IMR-90 (cell line): ENCODE measurements around the gene FGGY. TPM values are rescaled to one million over a fixed set of nuclear protein-coding genes. Genes with fewer than 3 reads are reported as not detected.

Source experiments
- ATAC-seq: fragments of 200-7000 bp; cut with Tn5 transposase; 2 replicates; pipeline ENCODE4 v1.9.1; 2020; ENCODE audit warnings: low read depth, mild to moderate bottlenecking, moderate library complexity
- BruUV-seq: library from RNA; stranded (reverse); fragments of 400-500 nt; replicated peaks from 2 replicates; lab custom pipeline; 2021; lab: Mats Ljungman, UMichigan
- CTCF ChIA-PET: fragments of 300-600 bp; formaldehyde crosslinking; extraction: SDS; loops from one replicate; lab custom pipeline; 2021; ENCODE audit warnings: antibody characterized with exemption; lab: Yijun Ruan, JAX
- POLR2A ChIA-PET: fragments of 300-600 bp; sonication (Branson Sonifier 250); formaldehyde crosslinking; loops from one replicate; lab custom pipeline; 2022; ENCODE audit warnings: antibody characterized with exemption; ENCODE audit not compliant: unreplicated experiment; lab: Charles Lee
- DNase-seq: peaks from one replicate; pipeline ENCODE4 v3.0.0; 2013
- H2AFZ ChIP-seq: replicated peaks from 2 replicates; pipeline ENCODE3; 2013; ENCODE audit warnings: low read length, mild to moderate bottlenecking; ENCODE audit not compliant: poor library complexity
- H2AK5ac ChIP-seq: 2 replicates; pipeline ENCODE4 v1.6.1; 2013; ENCODE audit warnings: low read depth, low read length, inconsistent platforms
- H2AK9ac ChIP-seq: replicated peaks from 2 replicates; pipeline ENCODE3; 2013; ENCODE audit warnings: mild to moderate bottlenecking, low read depth, low read length, moderate library complexity; ENCODE audit not compliant: poor library complexity
- H2BK120ac ChIP-seq: 2 replicates; pipeline ENCODE4 v1.6.1; 2013; ENCODE audit warnings: low read depth, low read length, inconsistent platforms
- H2BK15ac ChIP-seq: 3 replicates; pipeline ENCODE4 v1.6.1; 2013; ENCODE audit warnings: low read depth, low read length, inconsistent platforms
- H2BK20ac ChIP-seq: 2 replicates; pipeline ENCODE4 v1.6.1; 2013; ENCODE audit warnings: low read depth, mild to moderate bottlenecking, inconsistent platforms, low read length, moderate library complexity
- H2BK5ac ChIP-seq: 2 replicates; pipeline ENCODE4 v1.6.1; 2013; ENCODE audit warnings: mild to moderate bottlenecking, low read depth, low read length, inconsistent platforms; ENCODE audit not compliant: poor library complexity, severe bottlenecking
- H3K14ac ChIP-seq: replicated peaks from 2 replicates; pipeline ENCODE4 v1.6.1; 2013; ENCODE audit warnings: low read depth, low read length, inconsistent platforms
- H3K18ac ChIP-seq: 2 replicates; pipeline ENCODE4 v1.6.1; 2013; ENCODE audit warnings: low read depth, low read length, control low read depth
- H3K23ac ChIP-seq: 2 replicates; pipeline ENCODE4 v1.6.1; 2013; ENCODE audit warnings: low read depth, low read length, inconsistent platforms
- H3K27ac ChIP-seq: 2 replicates; pipeline ENCODE4 v1.5.1; 2013; ENCODE audit warnings: mild to moderate bottlenecking, control low read depth, low read length; ENCODE audit not compliant: insufficient read depth
- H3K27me3 ChIP-seq: 2 replicates; pipeline ENCODE4 v1.6.1; 2013; ENCODE audit warnings: low read length; ENCODE audit not compliant: control insufficient read depth, insufficient read depth
- H3K36me3 ChIP-seq: 2 replicates; pipeline ENCODE4 v1.6.1; 2013; ENCODE audit warnings: low read length, mixed read lengths; ENCODE audit not compliant: control insufficient read depth, insufficient read depth
- H3K4ac ChIP-seq: 2 replicates; pipeline ENCODE4 v1.6.1; 2013; ENCODE audit warnings: low read depth, low read length, inconsistent platforms
- H3K4me1 ChIP-seq: 2 replicates; pipeline ENCODE4 v1.6.1; 2013; ENCODE audit warnings: low read length, mixed read lengths; ENCODE audit not compliant: control insufficient read depth, insufficient read depth
- H3K4me2 ChIP-seq: 2 replicates; pipeline ENCODE4 v1.6.1; 2013; ENCODE audit warnings: low read depth, mild to moderate bottlenecking, control low read depth, low read length, moderate library complexity
- H3K4me3 ChIP-seq: 2 replicates; pipeline ENCODE4 v1.5.1; 2013; ENCODE audit warnings: low read depth, mild to moderate bottlenecking, control low read depth, low read length, moderate library complexity; ENCODE audit not compliant: insufficient read depth
- H3K56ac ChIP-seq: 2 replicates; pipeline ENCODE4 v1.6.1; 2013; ENCODE audit warnings: low read length, inconsistent platforms; ENCODE audit not compliant: insufficient read depth; ENCODE audit errors: extremely low read depth
- H3K79me1 ChIP-seq, 2 experiments: 2 replicates each; pipeline ENCODE4 v1.6.1; 2013; ENCODE audit warnings: low read length in 2 of 2, inconsistent platforms in 1 of 2, low read depth in 1 of 2
- H3K9ac ChIP-seq: 2 replicates; pipeline ENCODE4 v1.6.1; 2013; ENCODE audit warnings: low read depth, low read length, control low read depth
- H3K9me1 ChIP-seq: 2 replicates; pipeline ENCODE4 v1.6.1; 2013; ENCODE audit warnings: low read length, inconsistent platforms; ENCODE audit not compliant: insufficient read depth
- H3K9me3 ChIP-seq: 2 replicates; pipeline ENCODE4 v1.6.1; 2013; ENCODE audit warnings: low read length; ENCODE audit not compliant: control insufficient read depth, insufficient read depth
- H4K20me1 ChIP-seq: 2 replicates; pipeline ENCODE4 v1.6.1; 2013; ENCODE audit warnings: low read length, inconsistent platforms; ENCODE audit not compliant: insufficient read depth
- H4K5ac ChIP-seq: 2 replicates; pipeline ENCODE4 v1.6.1; 2013; ENCODE audit warnings: mild to moderate bottlenecking, low read depth, low read length, control low read depth
- H4K8ac ChIP-seq, 2 experiments: 2 replicates each; pipeline ENCODE4 v1.6.1; 2013; ENCODE audit warnings: low read depth in 2 of 2, low read length in 2 of 2, control low read depth in 1 of 2, inconsistent platforms in 1 of 2
- H4K91ac ChIP-seq: 2 replicates; pipeline ENCODE4 v1.6.1; 2013; ENCODE audit warnings: low read depth, low read length, inconsistent platforms; ENCODE audit not compliant: insufficient read depth
- BHLHE40 ChIP-seq: fragments of 150-350 bp; IDR thresholded peaks from 2 replicates; pipeline ENCODE4 v1.6.1; 2016; ENCODE audit warnings: mild to moderate bottlenecking, low read depth, low read length
- CEBPB ChIP-seq: IDR thresholded peaks from 2 replicates; pipeline ENCODE4 v1.6.1; 2012; ENCODE audit warnings: low read depth, low read length, improper control_type of control experiment
- CHD1 ChIP-seq: IDR thresholded peaks from 2 replicates; pipeline ENCODE4 v1.6.1; 2012; ENCODE audit warnings: low read depth, low read length, improper control_type of control experiment
- CTCF ChIP-seq: conservative IDR thresholded peaks from 2 replicates; pipeline ENCODE4 v1.5.1; 2012; ENCODE audit warnings: mild to moderate bottlenecking, low read depth, low read length, improper control_type of control experiment
- FOS ChIP-seq: fragments of 150-350 bp; IDR thresholded peaks from 2 replicates; pipeline ENCODE4 v1.6.1; 2016; ENCODE audit warnings: low read depth, low read length
- MAFK ChIP-seq: IDR thresholded peaks from 2 replicates; pipeline ENCODE4 v1.6.1; 2012; ENCODE audit warnings: low read depth, low read length, improper control_type of control experiment
- MAZ ChIP-seq: IDR thresholded peaks from 2 replicates; pipeline ENCODE4 v1.6.1; 2012; ENCODE audit warnings: low read depth, mild to moderate bottlenecking, low read length, improper control_type of control experiment, moderate library complexity, borderline replicate concordance
- NFE2L2 ChIP-seq: fragments of 150-350 bp; IDR thresholded peaks from 2 replicates; pipeline ENCODE4 v1.6.1; 2016; ENCODE audit warnings: low read depth, mild to moderate bottlenecking, low read length
- POLR2A ChIP-seq: IDR thresholded peaks from 2 replicates; pipeline ENCODE4 v1.6.1; 2012; ENCODE audit warnings: mild to moderate bottlenecking, low read depth, low read length
- RAD21 ChIP-seq: IDR thresholded peaks from 2 replicates; pipeline ENCODE4 v1.6.1; 2012; ENCODE audit warnings: low read length, improper control_type of control experiment
- RCOR1 ChIP-seq: IDR thresholded peaks from 2 replicates; pipeline ENCODE4 v1.6.1; 2012; ENCODE audit warnings: mild to moderate bottlenecking, low read length, improper control_type of control experiment; ENCODE audit not compliant: insufficient replicate concordance
- RFX5 ChIP-seq: IDR thresholded peaks from 2 replicates; pipeline ENCODE4 v1.8.0; 2012; ENCODE audit warnings: low read depth, mild to moderate bottlenecking, low read length, moderate library complexity
- SMC3 ChIP-seq: fragments of 150-350 bp; IDR thresholded peaks from 2 replicates; pipeline ENCODE4 v1.6.1; 2016; ENCODE audit warnings: low read depth, mild to moderate bottlenecking, antibody characterized with exemption, low read length, moderate library complexity
- WGBS, 2 experiments: methylation state at CpG; one replicate each; pipeline versions ENCODE4 v1.1.5 to v1.1.7; 2013; ENCODE audit warnings: missing lambda C conversion rate in 2 of 2; ENCODE audit not compliant: insufficient read length in 1 of 2; ENCODE audit errors: extremely low coverage in 2 of 2; 5-methylcytosine and 5-hydroxymethylcytosine counted together
- dilution Hi-C: fragments of 300-500 bp; cut with HindIII; formaldehyde crosslinking; loops from one replicate; pipeline ENCODE4 v1.14.3; 2018; ENCODE audit warnings: low sequenced_read_pairs; ENCODE audit not compliant: unreplicated experiment
- in situ Hi-C: fragments of 300-500 bp; cut with MboI; formaldehyde crosslinking; loops from 3 replicates; pipeline ENCODE4 v1.14.3; 2019; ENCODE audit warnings: low sequenced_read_pairs, inconsistent platforms, mixed read lengths
- intact Hi-C: fragments of 100-400 bp; cut with micrococcal nuclease; formaldehyde crosslinking; loops from 2 replicates; pipeline ENCODE4 v1.10.0; 2022
- polyA plus RNA-seq, 3 experiments: library from polyadenylated mRNA; depleted of rRNA; stranded (reverse); fragments of >200 nt; gene quantifications; 2 replicates each; pipeline ENCODE4 v1.2.3, GENCODE V29; 2012; ENCODE audit warnings: low replicate concordance in 1 of 3
- total RNA-seq: library from RNA; depleted of rRNA; stranded (reverse); fragments of >200 nt; gene quantifications from 2 replicates; pipeline ENCODE4 v1.2.3, GENCODE V29; 2012
- TF ChIP-seq, protein P1 (sequence below): fragments of 150-350 bp; IDR thresholded peaks from 2 replicates; pipeline ENCODE4 v1.6.1; 2017; ENCODE audit warnings: mild to moderate bottlenecking, antibody characterized with exemption, low read length, low read depth

Gene FGGY
- total and polyA plus RNA-seq, 2 of the 4 experiments (the other 2 are of a cell fraction) = 5.6 to 14.0 TPM

DNA sequence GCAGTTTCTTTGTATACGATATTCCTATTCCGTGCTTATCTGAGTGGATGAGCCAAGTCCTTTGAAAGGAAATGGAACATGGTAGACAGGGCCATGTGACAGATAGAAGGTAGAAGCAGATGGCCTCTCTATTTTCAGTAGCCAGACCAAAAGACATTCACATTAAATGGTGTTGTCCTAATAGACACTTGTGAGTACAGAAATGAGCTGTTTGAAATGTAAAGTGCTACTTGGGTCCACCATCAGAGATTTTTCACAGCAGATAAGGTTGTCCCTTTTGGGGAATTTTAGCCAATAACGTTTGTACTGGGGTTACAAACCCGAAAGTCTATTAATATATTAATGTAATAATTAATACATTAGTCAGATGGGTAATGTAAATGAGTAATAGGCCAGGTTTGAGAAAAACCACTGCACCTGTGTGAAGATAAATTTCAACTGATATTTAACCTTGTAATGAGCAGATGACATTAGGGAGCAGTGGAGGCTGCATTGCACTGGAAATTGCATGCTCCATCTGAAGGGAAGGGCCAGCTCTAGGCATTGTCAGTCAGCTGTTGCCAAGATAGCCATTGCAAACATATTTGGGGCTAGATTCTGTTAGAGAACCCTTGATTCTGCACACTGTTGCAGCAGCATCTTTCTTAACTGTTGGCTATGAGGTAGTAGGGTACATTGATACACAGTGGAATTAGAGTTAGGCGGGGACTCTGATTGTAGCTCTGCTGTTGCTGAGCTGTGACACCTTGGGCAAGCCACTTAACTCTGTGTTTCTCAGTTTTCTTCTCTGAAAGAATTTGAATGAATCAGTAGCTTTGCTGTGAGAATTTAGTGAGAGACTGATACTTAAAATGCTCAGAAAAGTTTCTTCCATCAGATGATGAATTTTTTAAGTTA lies 43.8 kb downstream of the FGGY start:
- Histone ChIP-seq H2BK5ac (no peak overlapping the region), H3K9me1 (no peaks in the 10 kb centered on the region), H2AK9ac (no peak overlapping the region), H3K56ac (no peak overlapping the region), H2BK15ac (no peak overlapping the region), H4K8ac (no peak overlapping the region), H3K4me3 (no peak overlapping the region), H4K5ac (no peak overlapping the region), H3K36me3 (no peaks in the 10 kb centered on the region), H2AK5ac (no peak overlapping the region), H4K20me1 (no peaks in the 10 kb centered on the region), H3K27ac (no peak overlapping the region), H3K18ac (no peak overlapping the region), H3K4me1 (no peaks in the 10 kb centered on the region), H2AFZ (no peak overlapping the region), H3K23ac (no peak overlapping the region), H3K79me1 (no peaks in the 10 kb centered on the region), H3K4me2 (no peak overlapping the region), H2BK120ac (no peak overlapping the region), H3K9ac (no peak overlapping the region), H3K4ac (no peak overlapping the region), H2BK20ac (no peak overlapping the region), H3K14ac (no peak overlapping the region), H3K27me3 (no peaks in the 10 kb centered on the region), H3K9me3 (no peaks in the 10 kb centered on the region), H4K91ac (no peak overlapping the region)
- intact Hi-C loops = no loop called here
- no CpG with 5 or more reads among the region's 5 CpGs for WGBS, 2 experiments
- DNase-seq = no peak
- CTCF ChIA-PET = interaction anchor here (0.6 kb wide), 1 partner anchor 269 kb away, joined by 3 read pairs; no protein-coding TSS in a partner anchor
- BruUV-seq = no TSS peak
- in situ Hi-C loops = no loop called here
- POLR2A ChIA-PET = no interaction called here
- no peak for TF ChIP-seq BHLHE40
- no peak for TF ChIP-seq RFX5
- no peak for TF ChIP-seq POLR2A
- TF ChIP-seq MAZ = no peak
- no peak for TF ChIP-seq NFE2L2
- no peak for TF ChIP-seq MAFK
- no peak for TF ChIP-seq CEBPB
- TF ChIP-seq CHD1 = no peak
- TF ChIP-seq, protein P1, sequence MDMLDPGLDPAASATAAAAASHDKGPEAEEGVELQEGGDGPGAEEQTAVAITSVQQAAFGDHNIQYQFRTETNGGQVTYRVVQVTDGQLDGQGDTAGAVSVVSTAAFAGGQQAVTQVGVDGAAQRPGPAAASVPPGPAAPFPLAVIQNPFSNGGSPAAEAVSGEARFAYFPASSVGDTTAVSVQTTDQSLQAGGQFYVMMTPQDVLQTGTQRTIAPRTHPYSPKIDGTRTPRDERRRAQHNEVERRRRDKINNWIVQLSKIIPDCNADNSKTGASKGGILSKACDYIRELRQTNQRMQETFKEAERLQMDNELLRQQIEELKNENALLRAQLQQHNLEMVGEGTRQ = no peak
- no peak for TF ChIP-seq FOS
- no peak for TF ChIP-seq SMC3
- TF ChIP-seq CTCF = no peak
- TF ChIP-seq RCOR1 = no peak
- TF ChIP-seq RAD21 = no peak
- ATAC-seq = no peak
- dilution Hi-C loops = no loop called here
